Mesenchymal stem cell (in vitro differentiated cells and primary cell): ENCODE measurements around the gene RAPGEF4. TPM values are rescaled to one million over a fixed set of nuclear protein-coding genes. Genes with fewer than 3 reads are reported as not detected.

Experiments
- DNase-seq: peaks from one replicate; pipeline ENCODE4 v3.0.0-alpha.2; 2013
- H2AFZ ChIP-seq: one replicate; pipeline ENCODE4 v1.6.1; 2013; ENCODE audit warnings: low read depth, mild to moderate bottlenecking, control low read depth, inconsistent platforms, low read length, moderate library complexity
- H2AK5ac ChIP-seq: 2 replicates; pipeline ENCODE4 v1.6.1; 2013; ENCODE audit warnings: low read length, moderate library complexity, mild to moderate bottlenecking, inconsistent platforms; ENCODE audit not compliant: severe bottlenecking
- H2BK120ac ChIP-seq: one replicate; pipeline ENCODE4 v1.6.1; 2013; ENCODE audit warnings: low read depth, mild to moderate bottlenecking, inconsistent platforms, low read length, moderate library complexity
- H2BK12ac ChIP-seq, 2 experiments: one replicate each; pipeline ENCODE4 v1.6.1; 2013; ENCODE audit warnings: inconsistent platforms in 2 of 2, low read length in 2 of 2, mild to moderate bottlenecking in 2 of 2, moderate library complexity in 2 of 2, control low read depth in 1 of 2
- H2BK15ac ChIP-seq: one replicate; pipeline ENCODE4 v1.6.1; 2013; ENCODE audit warnings: mild to moderate bottlenecking, low read depth, inconsistent platforms; ENCODE audit not compliant: poor library complexity, severe bottlenecking
- H2BK5ac ChIP-seq: 2 replicates; pipeline ENCODE4 v1.6.1; 2013; ENCODE audit warnings: low read depth, mild to moderate bottlenecking, low read length, control low read depth, inconsistent platforms; ENCODE audit not compliant: poor library complexity, severe bottlenecking
- H3K14ac ChIP-seq, 2 experiments: one replicate each; pipeline ENCODE4 v1.6.1; 2013; ENCODE audit warnings: inconsistent platforms in 2 of 2, low read length in 2 of 2, control low read depth in 1 of 2, mild to moderate bottlenecking in 1 of 2, moderate library complexity in 1 of 2
- H3K18ac ChIP-seq, 2 experiments: one replicate each; pipeline ENCODE4 v1.6.1; 2013; ENCODE audit warnings: inconsistent platforms in 2 of 2, low read length in 2 of 2, control low read depth in 1 of 2, low read depth in 1 of 2, mild to moderate bottlenecking in 1 of 2
- H3K23ac ChIP-seq, 2 experiments: one replicate each; pipeline ENCODE4 v1.6.1; 2013; ENCODE audit warnings: inconsistent platforms in 2 of 2, low read length in 2 of 2, mild to moderate bottlenecking in 2 of 2, moderate library complexity in 2 of 2, control low read depth in 1 of 2
- H3K27ac ChIP-seq: 2 replicates; pipeline ENCODE4 v1.5.1; 2013; ENCODE audit warnings: mild to moderate bottlenecking, moderate library complexity, low read length, control low read depth, inconsistent platforms; ENCODE audit not compliant: poor library complexity, severe bottlenecking
- H3K27me3 ChIP-seq, 2 experiments: 2 replicates each; pipeline versions ENCODE4 v1.6.1 to v1.7.0; 2013; ENCODE audit warnings: low read length in 2 of 2, mild to moderate bottlenecking in 2 of 2, moderate library complexity in 2 of 2, control low read depth in 1 of 2, inconsistent platforms in 1 of 2; ENCODE audit not compliant: control insufficient read depth in 1 of 2, insufficient read depth in 1 of 2
- H3K36me3 ChIP-seq, 2 experiments: 2 replicates each; pipeline versions ENCODE4 v1.6.1 to v1.7.0; 2013; ENCODE audit warnings: low read length in 2 of 2, control low read depth in 1 of 2, inconsistent platforms in 1 of 2, low read depth in 1 of 2, mild to moderate bottlenecking in 1 of 2; ENCODE audit not compliant: insufficient read depth in 2 of 2, control insufficient read depth in 1 of 2
- H3K4ac ChIP-seq, 2 experiments: one replicate each; pipeline ENCODE4 v1.6.1; 2013; ENCODE audit warnings: inconsistent platforms in 2 of 2, low read length in 2 of 2, mild to moderate bottlenecking in 2 of 2, moderate library complexity in 2 of 2, control low read depth in 1 of 2, low read depth in 1 of 2
- H3K4me1 ChIP-seq: 2 replicates; pipeline ENCODE4 v1.6.1; 2013; ENCODE audit warnings: low read depth, low read length, control low read depth; ENCODE audit not compliant: control insufficient read depth, insufficient read depth
- H3K4me2 ChIP-seq: 2 replicates; pipeline ENCODE4 v1.6.1; 2013; ENCODE audit warnings: low read length, mild to moderate bottlenecking, inconsistent platforms; ENCODE audit not compliant: poor library complexity, severe bottlenecking
- H3K4me3 ChIP-seq, 2 experiments: 2 replicates each; pipeline versions ENCODE4 v1.5.1 to v1.7.0; 2013; ENCODE audit warnings: low read length in 2 of 2, mild to moderate bottlenecking in 2 of 2, control low read depth in 1 of 2, low read depth in 1 of 2; ENCODE audit not compliant: insufficient read depth in 1 of 2
- H3K79me1 ChIP-seq: replicated peaks from 2 replicates; pipeline ENCODE4 v1.6.1; 2013; ENCODE audit warnings: mild to moderate bottlenecking, control low read depth, low read length, inconsistent platforms; ENCODE audit not compliant: poor library complexity, severe bottlenecking
- H3K9ac ChIP-seq: 2 replicates; pipeline ENCODE4 v1.7.0; 2013; ENCODE audit warnings: mild to moderate bottlenecking, low read length, moderate library complexity
- H3K9me3 ChIP-seq: 2 replicates; pipeline ENCODE4 v1.7.0; 2013; ENCODE audit warnings: mild to moderate bottlenecking, low read length; ENCODE audit not compliant: control insufficient read depth
- H4K8ac ChIP-seq: one replicate; pipeline ENCODE4 v1.6.1; 2013; ENCODE audit warnings: inconsistent platforms, mild to moderate bottlenecking, low read length, moderate library complexity
- H4K91ac ChIP-seq: one replicate; pipeline ENCODE4 v1.6.1; 2013; ENCODE audit warnings: mild to moderate bottlenecking, low read length, inconsistent platforms
- WGBS: methylation state at CpG from one replicate; pipeline ENCODE4 v1.1.7; 2013; ENCODE audit warnings: mixed read lengths; 5-methylcytosine and 5-hydroxymethylcytosine counted together
- polyA plus RNA-seq, 2 experiments: library from polyadenylated mRNA; stranded (reverse); fragments of 200-250 nt; gene quantifications; one replicate each; pipeline ENCODE4 v1.2.3, GENCODE V29; 2013

RAPGEF4 gene
- 0.01 TPM for polyA plus RNA-seq (2013, experiment 1 of 2)
- 0.05 TPM for polyA plus RNA-seq (2013, experiment 2 of 2)

DNA sequence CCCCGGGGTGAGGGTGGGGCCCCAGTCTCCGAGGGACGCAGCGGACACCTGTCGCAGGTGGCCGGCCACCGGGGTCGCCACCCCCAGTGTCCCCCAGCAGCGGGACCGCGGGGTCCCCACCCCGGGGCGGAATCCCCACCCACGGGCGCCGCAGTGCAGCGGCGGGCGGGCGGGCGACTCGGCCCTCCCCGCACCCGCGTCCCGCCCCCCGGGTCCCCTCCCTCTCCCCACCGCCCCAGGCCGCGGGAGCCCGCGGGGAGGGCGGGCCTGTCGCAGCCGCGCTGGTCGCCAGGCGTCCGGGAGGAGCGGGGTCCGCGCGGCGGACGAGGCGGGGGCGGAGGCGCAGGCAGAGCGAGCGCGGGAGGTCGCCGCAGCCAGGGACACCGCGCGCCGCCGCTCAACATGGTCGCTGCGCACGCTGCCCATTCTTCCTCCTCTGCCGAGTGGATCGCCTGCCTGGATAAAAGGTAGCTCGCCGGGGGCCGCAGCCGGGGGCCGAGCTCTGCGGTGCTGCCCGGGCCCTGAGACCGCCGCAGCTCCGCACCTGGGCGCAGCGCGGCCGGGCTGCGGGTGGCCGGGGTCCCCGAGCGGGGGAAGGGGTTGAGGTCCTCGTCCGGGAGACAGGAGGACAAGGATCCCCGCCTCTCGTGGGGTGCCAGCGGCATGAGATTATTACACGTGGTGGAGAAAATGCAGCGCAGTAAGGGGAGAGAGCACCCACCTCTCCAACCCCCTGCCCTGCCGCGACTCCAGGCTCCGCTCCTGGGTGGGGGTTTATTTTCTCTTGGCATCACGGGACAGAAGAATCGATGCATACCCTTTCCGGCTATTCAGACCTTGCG lies at the start of gene RAPGEF4:
TSS of gene RAPGEF4 (plus strand) at position 264 of the 842 bp plus-strand sequence. CDS start at position 403, 139 bp downstream.
- Histone ChIP-seq H3K4me1 (peaks cover 12% of the 10 kb centered on the region), H3K18ac (no peak within 1 kb of the TSS), H3K23ac (no peak within 1 kb of the TSS), H3K9ac (no peak within 1 kb of the TSS), H2BK15ac (no peak within 1 kb of the TSS), H2BK120ac (no peak within 1 kb of the TSS), H2AFZ (peak within 1 kb of the TSS; percentile 63), H3K4me3 (peak within 1 kb of the TSS; percentile 51 to 70), H3K9me3 (no peaks in the 10 kb centered on the region), H4K8ac (no peak within 1 kb of the TSS), H4K91ac (no peak within 1 kb of the TSS), H3K79me1 (no peaks in the 10 kb centered on the region), H2BK5ac (no peak within 1 kb of the TSS), H2AK5ac (no peak within 1 kb of the TSS), H3K27me3 (peaks cover 29 to 54% of the 10 kb centered on the region in 2 experiments), H3K4me2 (peak within 1 kb of the TSS; percentile 97), H3K14ac (no peak within 1 kb of the TSS), H3K27ac (no peak within 1 kb of the TSS), H2BK12ac (no peak within 1 kb of the TSS), H3K4ac (no peak within 1 kb of the TSS), H3K36me3 (no peaks in the 10 kb centered on the region)
- no peak for DNase-seq
- WGBS = 2% methylated on average over 48 of the region's 95 CpGs

DNA sequence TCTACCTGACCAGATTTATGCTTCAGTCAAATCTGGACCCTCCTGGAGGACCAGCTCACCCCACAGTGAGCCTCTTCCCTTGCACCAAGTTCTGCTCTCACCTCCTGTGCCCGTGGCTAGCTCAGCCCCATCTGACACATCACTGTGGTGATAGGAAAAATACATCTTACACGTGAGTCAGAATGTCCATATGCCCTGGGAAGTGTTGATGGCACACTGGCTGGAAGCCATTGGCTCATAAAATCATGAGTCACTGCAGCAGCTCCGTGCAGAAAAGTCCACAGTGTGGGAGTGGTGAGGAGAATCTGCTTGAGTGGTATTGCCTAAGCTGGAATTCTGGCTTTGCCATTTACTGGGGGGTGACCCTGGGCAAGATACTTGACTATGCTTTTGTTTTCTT lies 42.6 kb upstream of the RAPGEF4 start:
- Histone ChIP-seq H3K4me1 (peaks cover 4% of the 10 kb centered on the region), H3K36me3 (no peaks in the 10 kb centered on the region), H3K4me3 (no peak overlapping the region), H3K9ac (peak overlapping the region; percentile 4), H3K79me1 (no peaks in the 10 kb centered on the region), H3K14ac (no peak overlapping the region), H4K8ac (no peak overlapping the region), H3K23ac (no peak overlapping the region), H2BK5ac (no peak overlapping the region), H2AFZ (no peak overlapping the region), H3K4me2 (no peak overlapping the region), H3K9me3 (no peaks in the 10 kb centered on the region), H3K27me3 (no peaks in the 10 kb centered on the region), H2BK15ac (no peak overlapping the region), H3K27ac (no peak overlapping the region), H2BK120ac (no peak overlapping the region), H4K91ac (no peak overlapping the region), H3K18ac (no peak overlapping the region), H2AK5ac (no peak overlapping the region), H2BK12ac (no peak overlapping the region), H3K4ac (no peak overlapping the region)
- DNase-seq = peak; percentile 98
- WGBS = 0% methylated on average over 2 of the region's 3 CpGs

DNA sequence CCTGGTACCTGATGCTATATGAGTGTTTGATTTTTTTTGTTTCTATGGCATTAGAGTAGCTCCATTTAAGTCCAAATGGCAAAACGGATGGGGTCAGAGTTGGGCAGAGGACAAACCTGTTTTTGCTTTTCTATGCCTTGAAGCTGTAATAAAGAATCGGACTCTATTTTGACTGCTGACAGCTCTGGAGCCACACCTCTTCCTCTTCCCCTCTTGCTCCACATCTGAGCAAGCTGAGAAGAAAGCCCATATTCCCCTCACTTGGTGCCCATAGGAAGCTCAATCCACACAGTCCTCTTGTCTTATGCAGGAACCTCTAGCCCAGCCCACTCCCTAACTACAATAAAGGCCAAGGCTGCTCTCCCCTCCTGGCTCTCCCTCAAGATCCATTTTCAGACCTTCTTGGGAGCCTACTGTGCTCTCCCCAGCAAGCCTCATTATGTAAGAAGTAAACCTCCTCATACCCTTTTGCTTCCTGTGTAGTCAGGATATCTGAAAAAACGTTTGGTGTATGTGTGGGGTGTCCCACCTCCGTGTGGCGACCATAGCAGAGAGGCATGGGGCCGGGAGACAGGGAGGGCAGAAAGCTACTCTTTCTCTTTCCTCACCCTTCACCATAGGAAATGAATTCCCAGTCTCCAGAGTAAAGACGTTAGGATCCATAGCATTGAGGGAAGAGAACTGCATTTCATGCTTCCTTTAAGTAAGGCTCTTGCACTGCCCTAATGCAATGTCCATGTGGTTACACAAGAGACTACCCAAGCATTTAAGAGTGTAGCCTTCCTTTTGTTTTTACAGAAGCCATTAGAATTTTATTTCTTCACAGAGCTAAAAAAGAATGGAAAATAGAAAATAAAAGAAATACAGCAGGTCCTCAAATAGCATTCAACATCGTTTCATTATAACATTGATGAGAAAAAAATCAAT lies 41.9 kb upstream of the RAPGEF4 start:
- Histone ChIP-seq H3K36me3 (no peaks in the 10 kb centered on the region), H2AK5ac (no peak overlapping the region), H2BK5ac (no peak overlapping the region), H3K4ac (no peak overlapping the region), H3K27ac (no peak overlapping the region), H2AFZ (no peak overlapping the region), H3K4me3 (no peak overlapping the region), H3K23ac (no peak overlapping the region), H3K9me3 (no peaks in the 10 kb centered on the region), H3K79me1 (no peaks in the 10 kb centered on the region), H3K4me2 (no peak overlapping the region), H2BK15ac (no peak overlapping the region), H3K9ac (no peak overlapping the region), H3K27me3 (no peaks in the 10 kb centered on the region), H3K14ac (no peak overlapping the region), H3K4me1 (peaks cover 7% of the 10 kb centered on the region), H4K8ac (no peak overlapping the region), H4K91ac (no peak overlapping the region), H2BK120ac (no peak overlapping the region), H2BK12ac (peak overlapping the region in 1 of 2 experiments; percentile 4), H3K18ac (no peak overlapping the region)
- WGBS = 92% methylated on average over 8 of the region's 8 CpGs
- DNase-seq = no peak

DNA sequence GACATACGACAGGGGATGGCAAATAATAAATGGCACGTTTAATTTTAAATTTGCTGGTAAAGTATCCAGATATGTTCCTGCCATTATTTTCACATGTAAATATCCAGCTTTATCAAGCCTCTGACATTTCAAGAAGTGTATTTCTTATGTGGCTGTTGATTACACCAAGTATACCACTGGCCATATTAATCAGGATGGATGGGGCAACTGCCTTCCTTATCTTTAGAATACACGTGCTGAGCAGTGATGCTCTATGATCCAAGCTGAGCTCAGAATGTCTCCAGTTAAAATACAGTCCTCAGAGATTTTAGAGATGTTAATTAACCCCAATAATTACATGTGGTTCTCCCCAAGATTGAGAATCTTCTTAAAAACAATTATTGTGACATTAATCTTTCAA lies 38.3 kb upstream of the RAPGEF4 start:
- H3K4me2 ChIP-seq = no peak overlapping the region
- no peak overlapping the region for H2BK5ac ChIP-seq
- H3K4ac ChIP-seq = no peak overlapping the region
- no peak overlapping the region for H3K9ac ChIP-seq
- no peak overlapping the region for H2AK5ac ChIP-seq
- H3K23ac ChIP-seq = no peak overlapping the region
- H2AFZ ChIP-seq = no peak overlapping the region
- H3K27ac ChIP-seq = no peak overlapping the region
- no peak overlapping the region for H2BK12ac ChIP-seq
- H3K9me3 ChIP-seq = no peaks in the 10 kb centered on the region
- no peak overlapping the region for H2BK120ac ChIP-seq
- no peak overlapping the region for H4K91ac ChIP-seq
- H3K36me3 ChIP-seq = no peaks in the 10 kb centered on the region
- peaks cover 7% of the 10 kb centered on the region for H3K4me1 ChIP-seq
- H3K27me3 ChIP-seq = no peaks in the 10 kb centered on the region
- no peak overlapping the region for H3K18ac ChIP-seq
- no peak for DNase-seq
- H3K79me1 ChIP-seq = no peaks in the 10 kb centered on the region
- H3K14ac ChIP-seq = no peak overlapping the region
- no peak overlapping the region for H2BK15ac ChIP-seq
- no peak overlapping the region for H3K4me3 ChIP-seq
- 80% methylated on average over 1 of the region's 3 CpGs for WGBS
- no peak overlapping the region for H4K8ac ChIP-seq
